DND-41 (cell line): ENCODE results near the gene COQ10A.
A peak's percentile ranks its signal among the peaks of the same experiment; 100 is the strongest.

ENCODE experiments used
- ATAC-seq: fragments of 200-7000 bp; cut with Tn5 transposase; 3 replicates; pipeline ENCODE4 v1.9.1; 2021; ENCODE audit warnings: low read depth; ENCODE audit not compliant: insufficient read depth
- DNase-seq: peaks from one replicate; pipeline ENCODE4 v3.0.0-alpha.2; 2020
- H2AFZ ChIP-seq: 2 replicates; pipeline ENCODE4 v1.6.0; 2012; ENCODE audit warnings: low read depth, low read length
- H3K27ac ChIP-seq: 2 replicates; pipeline ENCODE4 v1.5.1; 2012; ENCODE audit warnings: low read length, inconsistent platforms
- H3K27me3 ChIP-seq: fragments of 200-600 bp; sonication (generic); 2 replicates; pipeline ENCODE4 v1.6.0; 2012; ENCODE audit warnings: low read length, mild to moderate bottlenecking, inconsistent platforms; ENCODE audit not compliant: insufficient read depth, poor library complexity
- H3K36me3 ChIP-seq: 2 replicates; pipeline ENCODE4 v1.5.1; 2012; ENCODE audit warnings: low read length, inconsistent platforms; ENCODE audit not compliant: insufficient read depth
- H3K4me1 ChIP-seq: 2 replicates; pipeline ENCODE4 v1.5.1; 2012; ENCODE audit warnings: mild to moderate bottlenecking, low read length; ENCODE audit not compliant: insufficient read depth
- H3K4me2 ChIP-seq: 2 replicates; pipeline ENCODE4 v1.6.0; 2012; ENCODE audit warnings: mild to moderate bottlenecking, moderate library complexity, low read length, inconsistent platforms; ENCODE audit not compliant: insufficient read depth
- H3K4me3 ChIP-seq, 2 experiments: fragments of 200-600 bp in 1 of 2; shearing (Covaris generic) in 1 of 2; 2 replicates each; pipeline ENCODE4 v1.5.1; 2012 to 2016; ENCODE audit warnings: inconsistent platforms in 2 of 2, low read length in 2 of 2, mild to moderate bottlenecking in 2 of 2, low read depth in 1 of 2, moderate library complexity in 1 of 2
- H3K79me2 ChIP-seq: 2 replicates; pipeline ENCODE4 v1.6.0; 2012; ENCODE audit warnings: low read length, inconsistent platforms; ENCODE audit not compliant: insufficient read depth
- H3K9ac ChIP-seq: 2 replicates; pipeline ENCODE4 v1.6.0; 2012; ENCODE audit warnings: low read depth, mild to moderate bottlenecking, inconsistent platforms, low read length, moderate library complexity
- H3K9me3 ChIP-seq: 2 replicates; pipeline ENCODE4 v1.5.1; 2012; ENCODE audit warnings: low read length, moderate library complexity, mild to moderate bottlenecking, inconsistent platforms; ENCODE audit not compliant: insufficient read depth, severe bottlenecking
- H4K20me1 ChIP-seq: 2 replicates; pipeline ENCODE4 v1.6.0; 2012; ENCODE audit warnings: low read length; ENCODE audit not compliant: insufficient read depth
- EZH2 ChIP-seq: IDR thresholded peaks from 3 replicates; pipeline ENCODE4 v1.6.1; 2012; ENCODE audit warnings: borderline replicate concordance, low read depth, mild to moderate bottlenecking, moderate library complexity, low read length, inconsistent platforms; ENCODE audit not compliant: severe bottlenecking
- TF ChIP-seq, protein P1 (sequence below): IDR thresholded peaks from 2 replicates; pipeline ENCODE4 v1.5.1; 2012; ENCODE audit warnings: borderline replicate concordance, low read length, moderate library complexity, mild to moderate bottlenecking; ENCODE audit not compliant: poor library complexity, severe bottlenecking; ENCODE audit errors: extremely low read depth

COQ10A gene

DNA sequence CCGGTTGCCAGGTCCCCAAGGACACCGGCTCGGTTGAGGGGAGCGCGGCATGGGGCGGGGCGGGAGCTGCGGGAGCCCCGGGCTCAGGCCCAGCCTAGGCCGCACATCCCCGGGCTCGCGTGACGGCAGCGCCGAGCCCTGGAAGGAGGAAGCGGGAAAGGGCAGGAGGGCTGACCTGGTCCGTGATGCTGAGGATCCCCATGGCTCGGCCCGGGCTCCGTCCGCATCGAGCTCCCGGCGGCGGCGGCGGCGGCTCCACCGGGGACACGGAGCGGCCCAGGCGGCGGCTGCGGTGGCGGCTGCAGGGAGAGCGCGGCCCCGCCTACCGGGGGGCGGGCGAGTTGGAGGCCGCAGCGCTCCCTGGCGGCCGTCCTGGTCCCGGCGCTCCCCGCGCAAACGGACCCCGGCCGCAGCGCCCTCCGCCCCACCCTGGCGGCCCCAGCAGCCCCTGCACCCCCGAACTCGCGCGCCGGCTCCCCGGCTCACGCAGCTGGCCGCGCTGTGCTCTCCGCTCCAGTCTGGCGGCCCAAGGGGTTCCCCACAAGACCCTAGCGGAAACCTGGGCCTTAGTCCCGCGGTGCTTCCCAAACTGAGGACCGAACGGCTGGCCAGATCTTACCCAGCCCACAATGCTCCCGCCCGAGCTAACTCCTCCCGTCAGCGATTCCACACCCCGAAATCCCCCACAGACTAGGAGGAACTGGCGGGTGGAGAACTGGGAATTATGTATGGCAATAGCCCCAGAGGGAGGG, 8.5 kb upstream of the COQ10A start, which contains the start of gene ANKRD52:
Gene ANKRD52, minus strand, starts transcription at position 317 of the 752 bp plus-strand sequence. Its CDS starts 115 bp downstream, at position 202.
- DNase-seq = peak; percentile 77
- peak within 1 kb of the TSS; percentile 86 for H3K27ac ChIP-seq

DNA sequence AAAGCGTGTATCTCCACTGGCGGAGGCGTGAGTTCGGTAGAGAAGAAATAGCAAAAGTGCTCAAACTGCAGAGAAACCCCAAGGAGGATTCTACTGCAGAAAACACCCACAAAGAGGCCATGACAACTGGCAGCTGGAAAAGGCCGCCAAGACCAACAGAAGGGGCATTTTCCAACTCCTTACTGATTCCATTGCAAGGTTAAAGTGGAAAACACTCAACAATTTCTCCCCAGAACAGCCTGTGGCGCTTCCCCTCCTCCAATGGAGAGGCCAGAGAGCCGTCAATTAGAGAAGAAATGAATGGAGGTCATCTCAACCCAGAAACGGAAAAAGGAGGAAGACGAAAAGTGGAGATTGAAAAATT, 7.9 kb upstream of the COQ10A start:
- Histone ChIP-seq H4K20me1 (peaks cover 10% of the 10 kb centered on the region; the same call in 1 of the 2 replicates), H3K4me3 (peak overlapping the region; percentile 37 to 99; a peak in 3 of 4 replicates), H3K4me1 (peaks cover 30% of the 10 kb centered on the region), H3K27me3 (no peaks in the 10 kb centered on the region), H3K4me2 (peak overlapping the region; percentile 83), H2AFZ (peak overlapping the region; percentile 100), H3K79me2 (peaks cover 27% of the 10 kb centered on the region), H3K27ac (peak overlapping the region; percentile 75), H3K9me3 (no peaks in the 10 kb centered on the region), H3K9ac (peak overlapping the region; percentile 72), H3K36me3 (peaks cover 38% of the 10 kb centered on the region)
- no peak for DNase-seq
- TF ChIP-seq, protein P1, sequence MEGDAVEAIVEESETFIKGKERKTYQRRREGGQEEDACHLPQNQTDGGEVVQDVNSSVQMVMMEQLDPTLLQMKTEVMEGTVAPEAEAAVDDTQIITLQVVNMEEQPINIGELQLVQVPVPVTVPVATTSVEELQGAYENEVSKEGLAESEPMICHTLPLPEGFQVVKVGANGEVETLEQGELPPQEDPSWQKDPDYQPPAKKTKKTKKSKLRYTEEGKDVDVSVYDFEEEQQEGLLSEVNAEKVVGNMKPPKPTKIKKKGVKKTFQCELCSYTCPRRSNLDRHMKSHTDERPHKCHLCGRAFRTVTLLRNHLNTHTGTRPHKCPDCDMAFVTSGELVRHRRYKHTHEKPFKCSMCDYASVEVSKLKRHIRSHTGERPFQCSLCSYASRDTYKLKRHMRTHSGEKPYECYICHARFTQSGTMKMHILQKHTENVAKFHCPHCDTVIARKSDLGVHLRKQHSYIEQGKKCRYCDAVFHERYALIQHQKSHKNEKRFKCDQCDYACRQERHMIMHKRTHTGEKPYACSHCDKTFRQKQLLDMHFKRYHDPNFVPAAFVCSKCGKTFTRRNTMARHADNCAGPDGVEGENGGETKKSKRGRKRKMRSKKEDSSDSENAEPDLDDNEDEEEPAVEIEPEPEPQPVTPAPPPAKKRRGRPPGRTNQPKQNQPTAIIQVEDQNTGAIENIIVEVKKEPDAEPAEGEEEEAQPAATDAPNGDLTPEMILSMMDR = no peak
- TF ChIP-seq EZH2 = no peak
- ATAC-seq = no peak; the same call in 2 of the 3 replicates

More for the DNA sequence above, 8.5 kb upstream of the COQ10A start, which contains the start of gene ANKRD52:
- H4K20me1 ChIP-seq = peaks cover 10% of the 10 kb centered on the region; the same call in 1 of the 2 replicates
- H3K4me2 ChIP-seq = peak within 1 kb of the TSS; percentile 83
- peak within 1 kb of the TSS; percentile 97 to 99 for H3K4me3 ChIP-seq
- peaks cover 30% of the 10 kb centered on the region for H3K4me1 ChIP-seq
- H3K79me2 ChIP-seq = peaks cover 27% of the 10 kb centered on the region
- peak within 1 kb of the TSS; percentile 72 for H3K9ac ChIP-seq
- H3K36me3 ChIP-seq = peaks cover 43% of the 10 kb centered on the region
- no peaks in the 10 kb centered on the region for H3K27me3 ChIP-seq
- ATAC-seq = peak; percentile 92
- H3K9me3 ChIP-seq = no peaks in the 10 kb centered on the region
- peak within 1 kb of the TSS; percentile 100 for H2AFZ ChIP-seq
- TF ChIP-seq, protein P1 = peak; percentile 70
- TF ChIP-seq EZH2 = no peak

DNA sequence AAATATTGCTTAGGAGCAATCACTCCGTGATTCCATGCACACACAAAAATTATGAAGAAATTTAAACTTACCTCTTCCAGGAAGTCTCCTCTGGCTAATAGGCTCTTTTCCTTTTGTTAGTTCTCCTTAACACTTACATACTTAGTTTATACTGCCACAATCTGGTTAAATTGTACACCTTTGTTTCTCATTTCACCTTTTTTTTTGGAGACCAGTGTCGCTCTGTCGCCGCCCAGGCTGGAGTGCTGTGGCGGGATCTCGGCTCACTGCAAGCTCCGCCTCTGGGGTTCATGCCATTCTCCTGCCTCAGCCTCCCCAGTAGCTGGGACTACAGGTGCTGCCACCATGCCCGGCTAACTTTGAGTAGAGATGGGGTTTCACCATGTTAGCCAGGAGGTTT, 6.4 kb upstream of the COQ10A start:
- Histone ChIP-seq H2AFZ (no peak overlapping the region), H3K27ac (no peak overlapping the region), H3K27me3 (no peaks in the 10 kb centered on the region), H3K79me2 (peaks cover 27% of the 10 kb centered on the region), H3K4me2 (no peak overlapping the region), H3K9me3 (no peaks in the 10 kb centered on the region), H3K4me1 (peaks cover 31% of the 10 kb centered on the region), H3K36me3 (peaks cover 25% of the 10 kb centered on the region), H3K4me3 (no peak overlapping the region), H3K9ac (no peak overlapping the region), H4K20me1 (peaks cover 10% of the 10 kb centered on the region; the same call in 1 of the 2 replicates)
- ATAC-seq = no peak
- DNase-seq = no peak
- TF ChIP-seq, protein P1 = no peak
- no peak for TF ChIP-seq EZH2
